Measurements from ENCODE around the gene ARL13A. TPM values are rescaled to one million over a fixed set of nuclear protein-coding genes. Genes with fewer than 3 reads are reported as not detected.

ARL13A gene
- total RNA-seq, 1 experiment from 2014 or later, result not detected

GRCh38 chrX:101028562-101028961 is 59.1 kb downstream of the ARL13A start:
- Histone ChIP-seq H3F3A (ENCODE audit: insufficient read depth, low read depth) (no peaks in the 10 kb centered on the region), H3K9me2 (ENCODE audit: insufficient read depth) (no peaks in the 10 kb centered on the region), H3K9me3 (ENCODE audit: insufficient read depth, low read depth) (no peaks in the 10 kb centered on the region), H3K4me1 (replicated peaks; ENCODE audit: insufficient read depth) (no peaks in the 10 kb centered on the region), H3K4me2 (no peak overlapping the region), H3K4me3 (no peak overlapping the region), H4K20me1 (ENCODE audit: insufficient read depth) (no peaks in the 10 kb centered on the region), H2AFZ (no peak overlapping the region), H3K79me2 (ENCODE audit: low read depth) (no peaks in the 10 kb centered on the region), H3K27me3 (ENCODE audit: insufficient read depth, low read depth) (no peaks in the 10 kb centered on the region), H3K36me3 (ENCODE audit: low read depth) (0 out of 2 replicates have a peak, but pooled peaks cover 3% of the 10 kb centered on the region), H3K27ac (no peak overlapping the region)
- BruUV-seq (replicated peaks), result no TSS peak
- CTCF ChIA-PET, result no interaction called here
- intact Hi-C loops (cut with micrococcal nuclease; ENCODE audit: unreplicated experiment), result no loop called here
- POLR2A ChIA-PET (ENCODE audit: unreplicated experiment), result interaction anchor here (0.7 kb wide), 1 partner anchor 136 kb away, joined by 3 read pairs; no protein-coding TSS in a partner anchor
- no peak for DNase-seq
- no peak for TF ChIP-seq EZH2 (IDR thresholded peaks at IDR 0.05; ENCODE audit: low read depth)
- TF ChIP-seq, protein P1, sequence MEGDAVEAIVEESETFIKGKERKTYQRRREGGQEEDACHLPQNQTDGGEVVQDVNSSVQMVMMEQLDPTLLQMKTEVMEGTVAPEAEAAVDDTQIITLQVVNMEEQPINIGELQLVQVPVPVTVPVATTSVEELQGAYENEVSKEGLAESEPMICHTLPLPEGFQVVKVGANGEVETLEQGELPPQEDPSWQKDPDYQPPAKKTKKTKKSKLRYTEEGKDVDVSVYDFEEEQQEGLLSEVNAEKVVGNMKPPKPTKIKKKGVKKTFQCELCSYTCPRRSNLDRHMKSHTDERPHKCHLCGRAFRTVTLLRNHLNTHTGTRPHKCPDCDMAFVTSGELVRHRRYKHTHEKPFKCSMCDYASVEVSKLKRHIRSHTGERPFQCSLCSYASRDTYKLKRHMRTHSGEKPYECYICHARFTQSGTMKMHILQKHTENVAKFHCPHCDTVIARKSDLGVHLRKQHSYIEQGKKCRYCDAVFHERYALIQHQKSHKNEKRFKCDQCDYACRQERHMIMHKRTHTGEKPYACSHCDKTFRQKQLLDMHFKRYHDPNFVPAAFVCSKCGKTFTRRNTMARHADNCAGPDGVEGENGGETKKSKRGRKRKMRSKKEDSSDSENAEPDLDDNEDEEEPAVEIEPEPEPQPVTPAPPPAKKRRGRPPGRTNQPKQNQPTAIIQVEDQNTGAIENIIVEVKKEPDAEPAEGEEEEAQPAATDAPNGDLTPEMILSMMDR (conservative IDR thresholded peaks at IDR 0.05), result no peak

DNA sequence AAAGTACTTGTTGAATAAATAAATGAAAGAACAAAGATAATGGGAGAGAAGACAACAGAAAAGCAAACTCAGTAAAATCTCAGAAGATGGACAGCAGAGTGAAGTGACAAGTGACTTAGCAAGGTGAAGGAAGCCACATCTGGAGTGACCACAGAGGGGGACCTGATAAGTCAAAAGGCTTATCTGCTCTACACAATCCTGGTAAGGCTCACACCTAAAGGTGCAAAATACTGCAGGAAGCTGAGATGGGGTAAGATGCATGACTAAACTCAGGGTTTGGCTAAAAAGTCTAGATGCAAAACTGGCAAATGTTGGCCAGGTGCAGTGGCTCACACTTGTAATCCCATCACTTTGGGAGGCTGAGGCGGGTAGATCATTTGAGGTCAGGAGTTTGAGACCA is 60.2 kb downstream of the ARL13A start:
- no peak overlapping the region for H3K4me3 ChIP-seq
- H3K9me2 ChIP-seq (ENCODE audit: insufficient read depth), result no peaks in the 10 kb centered on the region
- H3K79me2 ChIP-seq (ENCODE audit: low read depth), result no peaks in the 10 kb centered on the region
- H3K27ac ChIP-seq, result no peak overlapping the region
- H3K4me1 ChIP-seq (replicated peaks; ENCODE audit: insufficient read depth), result no peaks in the 10 kb centered on the region
- POLR2A ChIA-PET (ENCODE audit: unreplicated experiment), result no interaction called here
- no peak overlapping the region for H2AFZ ChIP-seq
- H3K9me3 ChIP-seq (ENCODE audit: insufficient read depth, low read depth), result no peaks in the 10 kb centered on the region
- no peaks in the 10 kb centered on the region for H3K27me3 ChIP-seq (ENCODE audit: insufficient read depth, low read depth)
- no peak overlapping the region for H3K4me2 ChIP-seq
- H3K36me3 ChIP-seq (ENCODE audit: low read depth), result 0 out of 2 replicates have a peak, but pooled peaks cover 3% of the 10 kb centered on the region
- no peak for TF ChIP-seq EZH2 (IDR thresholded peaks at IDR 0.05; ENCODE audit: low read depth)
- TF ChIP-seq, protein P1 (conservative IDR thresholded peaks at IDR 0.05), result no peak
- CTCF ChIA-PET, result no interaction called here
- intact Hi-C loops (cut with micrococcal nuclease; ENCODE audit: unreplicated experiment), result no loop called here
- no TSS peak for BruUV-seq (replicated peaks)
- DNase-seq, result no peak
- no peaks in the 10 kb centered on the region for H3F3A ChIP-seq (ENCODE audit: insufficient read depth, low read depth)
- no peaks in the 10 kb centered on the region for H4K20me1 ChIP-seq (ENCODE audit: insufficient read depth)

DNA sequence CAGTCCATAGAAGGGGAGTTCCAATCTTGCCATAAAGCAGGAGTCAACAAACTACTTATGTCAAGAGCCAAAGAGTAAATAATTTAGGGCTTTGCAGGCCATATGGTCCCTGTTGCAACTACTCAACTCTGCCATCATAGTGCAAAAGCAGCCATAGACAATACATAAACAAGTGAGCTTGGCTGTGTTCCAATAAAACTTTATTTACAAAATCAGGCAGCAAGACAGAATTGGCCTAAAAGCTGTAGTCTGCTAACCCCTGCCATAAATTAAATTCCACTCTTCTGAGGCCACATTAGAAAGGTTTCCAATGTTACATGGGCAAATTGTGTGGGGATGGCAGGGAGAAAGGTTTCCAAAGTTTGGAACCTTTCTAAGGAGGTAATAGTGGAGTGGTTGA is 67.7 kb downstream of the ARL13A start:
- TF ChIP-seq EZH2 (IDR thresholded peaks at IDR 0.05; ENCODE audit: low read depth), result no peak
- TF ChIP-seq, protein P1 (conservative IDR thresholded peaks at IDR 0.05), result no peak
- no peak overlapping the region for H3K4me2 ChIP-seq
- no peak for DNase-seq
- no peaks in the 10 kb centered on the region for H3K9me3 ChIP-seq (ENCODE audit: insufficient read depth, low read depth)
- CTCF ChIA-PET, result no interaction called here
- no peaks in the 10 kb centered on the region for H3K9me2 ChIP-seq (ENCODE audit: insufficient read depth)
- H3K79me2 ChIP-seq (ENCODE audit: low read depth), result no peaks in the 10 kb centered on the region
- no peak overlapping the region for H3K27ac ChIP-seq
- H3K27me3 ChIP-seq (ENCODE audit: insufficient read depth, low read depth), result no peaks in the 10 kb centered on the region
- H3K36me3 ChIP-seq (ENCODE audit: low read depth), result no peaks in the 10 kb centered on the region
- POLR2A ChIA-PET (ENCODE audit: unreplicated experiment), result no interaction called here
- no TSS peak for BruUV-seq (replicated peaks)
- intact Hi-C loops (cut with micrococcal nuclease; ENCODE audit: unreplicated experiment), result no loop called here
- no peak overlapping the region for H3K4me3 ChIP-seq
- no peaks in the 10 kb centered on the region for H3F3A ChIP-seq (ENCODE audit: insufficient read depth, low read depth)
- H4K20me1 ChIP-seq (ENCODE audit: insufficient read depth), result no peaks in the 10 kb centered on the region
- no peak overlapping the region for H2AFZ ChIP-seq
- no peaks in the 10 kb centered on the region for H3K4me1 ChIP-seq (replicated peaks; ENCODE audit: insufficient read depth)

Measured in PC-9 (cell line).